Measurements from ENCODE around the gene MPRIP. TPM values are rescaled to one million over a fixed set of nuclear protein-coding genes. Genes with fewer than 3 reads are reported as not detected.

The MPRIP gene
- total and polyA plus RNA-seq, 2 experiments from 2014 or later: 80.4 to 172 TPM

- DNase-seq (ENCODE audit: low read depth in 1 of 2, low spot score in 1 of 2): no peak
- Histone ChIP-seq H3K4me1 (ENCODE audit: low read depth) (peaks cover 27% of the 10 kb centered on the region), H3K27me3 (no peaks in the 10 kb centered on the region), H3K36me3 (peaks cover 6% of the 10 kb centered on the region), H3K27ac (no peak overlapping the region), H3K4me3 (no peak overlapping the region), H3K9me3 (ENCODE audit: low read depth) (no peaks in the 10 kb centered on the region)
- TF ChIP-seq, protein P1, sequence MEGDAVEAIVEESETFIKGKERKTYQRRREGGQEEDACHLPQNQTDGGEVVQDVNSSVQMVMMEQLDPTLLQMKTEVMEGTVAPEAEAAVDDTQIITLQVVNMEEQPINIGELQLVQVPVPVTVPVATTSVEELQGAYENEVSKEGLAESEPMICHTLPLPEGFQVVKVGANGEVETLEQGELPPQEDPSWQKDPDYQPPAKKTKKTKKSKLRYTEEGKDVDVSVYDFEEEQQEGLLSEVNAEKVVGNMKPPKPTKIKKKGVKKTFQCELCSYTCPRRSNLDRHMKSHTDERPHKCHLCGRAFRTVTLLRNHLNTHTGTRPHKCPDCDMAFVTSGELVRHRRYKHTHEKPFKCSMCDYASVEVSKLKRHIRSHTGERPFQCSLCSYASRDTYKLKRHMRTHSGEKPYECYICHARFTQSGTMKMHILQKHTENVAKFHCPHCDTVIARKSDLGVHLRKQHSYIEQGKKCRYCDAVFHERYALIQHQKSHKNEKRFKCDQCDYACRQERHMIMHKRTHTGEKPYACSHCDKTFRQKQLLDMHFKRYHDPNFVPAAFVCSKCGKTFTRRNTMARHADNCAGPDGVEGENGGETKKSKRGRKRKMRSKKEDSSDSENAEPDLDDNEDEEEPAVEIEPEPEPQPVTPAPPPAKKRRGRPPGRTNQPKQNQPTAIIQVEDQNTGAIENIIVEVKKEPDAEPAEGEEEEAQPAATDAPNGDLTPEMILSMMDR (IDR thresholded peaks at IDR 0.05; ENCODE audit: low read depth, low read length): no peak
Measured at GRCh38 chr17:17080781-17081180, 38.5 kb downstream of the MPRIP start.

DNA sequence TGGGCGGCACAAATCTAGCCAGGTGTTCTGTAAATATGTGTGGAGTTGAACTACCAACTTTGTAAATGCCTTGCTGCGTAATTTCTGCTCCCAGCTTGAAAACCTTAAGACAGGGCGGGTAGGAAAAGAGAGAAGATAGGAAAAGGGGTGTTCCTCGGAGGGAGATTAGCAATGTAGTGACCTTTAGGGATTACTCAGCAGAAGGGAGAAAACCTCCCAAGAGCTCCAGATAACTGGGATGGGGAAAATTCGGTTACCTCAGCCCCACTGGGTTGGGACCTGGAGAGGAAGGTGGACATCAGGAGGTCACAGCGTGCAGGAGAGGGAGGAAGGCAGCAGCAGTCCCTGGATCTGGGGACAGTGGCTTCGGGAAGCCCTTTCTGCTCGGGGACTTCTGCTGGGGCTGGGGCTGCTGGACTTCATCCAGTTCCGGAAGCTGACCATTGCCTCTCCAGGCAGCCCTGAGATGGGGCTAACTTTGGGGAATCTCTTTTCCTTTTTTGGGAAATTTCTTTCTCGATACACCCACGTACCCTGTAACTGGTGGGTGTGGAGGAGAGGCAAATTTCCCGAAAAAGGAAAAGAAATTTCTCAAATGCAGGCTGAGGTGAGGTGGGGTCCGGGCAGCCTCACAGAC, 39.2 kb downstream of the MPRIP start:
- Histone ChIP-seq H3K27me3 (no peaks in the 10 kb centered on the region), H3K9me3 (ENCODE audit: low read depth) (no peaks in the 10 kb centered on the region), H3K27ac (no peak overlapping the region), H3K4me3 (no peak overlapping the region), H3K36me3 (peaks cover 6% of the 10 kb centered on the region), H3K4me1 (ENCODE audit: low read depth) (peaks cover 25% of the 10 kb centered on the region)
- TF ChIP-seq, protein P1 (IDR thresholded peaks at IDR 0.05; ENCODE audit: low read depth, low read length): no peak
- DNase-seq (ENCODE audit: low read depth in 1 of 2, low spot score in 1 of 2): peak in 1 of 2 donors; percentile 24

DNA sequence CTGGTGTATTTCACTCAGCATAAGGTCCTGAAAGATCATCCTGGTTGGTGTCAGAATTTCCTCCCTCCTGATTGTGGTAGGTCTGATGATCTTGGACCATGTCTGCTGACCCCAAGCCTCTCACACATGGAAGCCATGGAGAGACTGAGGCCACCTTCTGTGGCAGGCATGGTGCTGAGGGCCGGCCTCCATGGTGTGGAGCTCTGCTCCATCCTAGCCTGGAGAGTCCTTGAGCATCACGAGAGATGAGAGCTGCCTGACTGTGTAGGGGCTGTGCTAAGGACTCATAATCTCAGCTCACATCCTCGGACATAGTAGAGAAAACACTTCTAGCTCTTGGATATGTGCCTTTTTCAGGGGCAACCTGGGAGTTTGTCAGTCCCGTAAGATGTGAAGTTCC, 40.6 kb downstream of the MPRIP start:
- Histone ChIP-seq H3K36me3 (peaks cover 4% of the 10 kb centered on the region), H3K27me3 (no peaks in the 10 kb centered on the region), H3K4me1 (ENCODE audit: low read depth) (peaks cover 24% of the 10 kb centered on the region), H3K4me3 (no peak overlapping the region), H3K27ac (no peak overlapping the region), H3K9me3 (ENCODE audit: low read depth) (no peaks in the 10 kb centered on the region)
- DNase-seq (ENCODE audit: low read depth in 1 of 2, low spot score in 1 of 2): no peak
- TF ChIP-seq, protein P1 (IDR thresholded peaks at IDR 0.05; ENCODE audit: low read depth, low read length): no peak

- no peak overlapping the region for H3K27ac ChIP-seq
- no peaks in the 10 kb centered on the region for H3K9me3 ChIP-seq (ENCODE audit: low read depth)
- no peak overlapping the region for H3K4me3 ChIP-seq
- H3K36me3 ChIP-seq: no peaks in the 10 kb centered on the region
- H3K4me1 ChIP-seq (ENCODE audit: low read depth): peaks cover 9% of the 10 kb centered on the region
- no peak for DNase-seq (ENCODE audit: low read depth in 1 of 2, low spot score in 1 of 2)
- no peaks in the 10 kb centered on the region for H3K27me3 ChIP-seq
- TF ChIP-seq, protein P1 (IDR thresholded peaks at IDR 0.05; ENCODE audit: low read depth, low read length): no peak
Measured at GRCh38 chr17:17084317-17084835, 42.1 kb downstream of the MPRIP start.

GRCh38 chr17:17084941-17085340, 42.7 kb downstream of the MPRIP start:
- TF ChIP-seq, protein P1 (IDR thresholded peaks at IDR 0.05; ENCODE audit: low read depth, low read length): no peak
- DNase-seq (ENCODE audit: low read depth in 1 of 2, low spot score in 1 of 2): no peak
- Histone ChIP-seq H3K4me3 (no peak overlapping the region), H3K27me3 (no peaks in the 10 kb centered on the region), H3K36me3 (no peaks in the 10 kb centered on the region), H3K4me1 (ENCODE audit: low read depth) (peaks cover 4% of the 10 kb centered on the region), H3K9me3 (ENCODE audit: low read depth) (no peaks in the 10 kb centered on the region), H3K27ac (no peak overlapping the region)
